Muscle of leg (tissue), 11 donors: ENCODE measurements around the gene TIGD6. TPM values are rescaled to one million over a fixed set of nuclear protein-coding genes. Genes with fewer than 3 reads are reported as not detected.

Experiments
- DNase-seq: peaks from one replicate; pipeline ENCODE4 v3.0.0; 2013
- H3K27ac ChIP-seq: one replicate; pipeline ENCODE4 v1.5.1; 2013; ENCODE audit warnings: mild to moderate bottlenecking, low read length, control low read depth
- H3K27me3 ChIP-seq: one replicate; pipeline ENCODE4 v1.6.1; 2013; ENCODE audit warnings: low read length; ENCODE audit not compliant: control insufficient read depth, insufficient read depth
- H3K36me3 ChIP-seq: one replicate; pipeline ENCODE4 v1.6.1; 2013; ENCODE audit warnings: low read length; ENCODE audit not compliant: control insufficient read depth, insufficient read depth
- H3K4me1 ChIP-seq: one replicate; pipeline ENCODE4 v1.6.1; 2013; ENCODE audit warnings: low read length; ENCODE audit not compliant: control insufficient read depth, insufficient read depth
- H3K4me3 ChIP-seq: one replicate; pipeline ENCODE4 v1.5.1; 2013; ENCODE audit warnings: low read length, control low read depth
- H3K9me3 ChIP-seq: replicated peaks from 2 replicates; pipeline ENCODE4 v1.6.1; 2013; ENCODE audit warnings: low read depth, low read length; ENCODE audit not compliant: control insufficient read depth
- WGBS: methylation state at CpG from one replicate; pipeline ENCODE4 v1.1.5; 2013; ENCODE audit warnings: missing lambda C conversion rate; ENCODE audit not compliant: insufficient coverage; 5-methylcytosine and 5-hydroxymethylcytosine counted together
- polyA plus RNA-seq, 8 donors: library from polyadenylated mRNA; unstranded; fragments of 120-200 nt; gene quantifications; one replicate each; pipeline versions ENCODE4 v1.2.1 to v1.2.3, GENCODE V29; 2013; ENCODE audit warnings: inconsistent platforms in 1 of 8, low replicate concordance in 1 of 8; ENCODE audit not compliant: insufficient read length in 8 of 8, insufficient read depth in 1 of 8
- total RNA-seq: library from RNA; stranded (reverse); fragments of 120-200 nt; gene quantifications from one replicate; pipeline ENCODE4 v1.2.4, GENCODE V29; 2013

TIGD6 gene
- total and polyA plus RNA-seq, 9 donors = 1.7 to 3.5 (median 2.7) TPM

DNA sequence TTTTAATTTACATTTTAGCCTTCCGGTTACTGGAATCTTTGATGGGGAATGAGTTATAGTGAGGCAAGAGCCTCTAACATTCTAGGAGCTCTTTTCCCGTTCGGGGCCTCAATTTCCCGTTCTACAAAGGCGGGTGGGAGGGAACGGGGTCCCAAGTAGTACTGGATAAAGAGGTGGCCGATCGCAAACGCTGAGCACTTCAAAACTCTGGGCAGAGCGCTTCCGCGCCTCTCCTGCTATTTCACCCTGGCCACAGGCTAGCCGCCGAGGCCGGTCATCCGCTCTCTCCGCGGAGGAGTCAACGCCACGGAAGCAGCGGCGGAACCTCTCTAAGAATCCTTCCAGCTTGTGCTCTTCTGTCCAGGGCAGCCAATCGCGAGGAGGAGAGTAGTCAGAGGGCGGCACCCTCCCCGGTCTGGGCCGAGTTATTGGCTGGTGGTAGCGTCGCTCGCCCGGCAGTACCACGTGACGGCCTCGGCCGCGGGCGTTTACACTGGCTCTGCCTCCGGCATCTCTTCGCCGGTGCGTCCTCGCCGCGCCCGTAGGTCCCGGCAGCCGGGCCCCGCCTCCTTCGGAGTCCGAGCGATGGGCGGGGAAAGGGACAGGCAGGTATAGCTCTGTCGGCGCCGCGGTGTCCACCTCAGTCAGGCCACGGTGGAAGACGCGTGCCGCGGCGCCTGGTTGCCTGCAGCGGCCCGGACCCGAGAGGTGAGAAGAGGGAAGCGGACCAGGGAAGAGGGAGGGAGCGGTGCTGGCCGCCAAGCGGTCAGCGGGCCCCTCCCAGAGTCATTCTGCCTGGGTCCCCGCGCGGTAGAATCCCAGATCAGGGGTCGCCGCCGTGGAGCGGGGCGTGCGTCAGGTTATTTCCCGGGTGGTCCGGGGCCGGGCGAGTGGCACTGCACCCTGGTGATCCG is 39.9 kb downstream of the TIGD6 start, which contains the start of gene SLC26A2:
SLC26A2 (plus strand) TSS at position 487 of the 914 bp plus-strand sequence. CDS start 16,895 bp downstream, outside the sequence.
- H3K4me1 ChIP-seq = peaks cover 9% of the 10 kb centered on the region
- H3K27ac ChIP-seq = peak within 1 kb of the TSS; percentile 96
- H3K27me3 ChIP-seq = no peaks in the 10 kb centered on the region
- DNase-seq = peak; percentile 99
- H3K36me3 ChIP-seq = no peaks in the 10 kb centered on the region
- peak within 1 kb of the TSS; percentile 93 for H3K4me3 ChIP-seq
- under 1% methylated on average over 81 of the region's 84 CpGs for WGBS
- H3K9me3 ChIP-seq = no peaks in the 10 kb centered on the region

DNA sequence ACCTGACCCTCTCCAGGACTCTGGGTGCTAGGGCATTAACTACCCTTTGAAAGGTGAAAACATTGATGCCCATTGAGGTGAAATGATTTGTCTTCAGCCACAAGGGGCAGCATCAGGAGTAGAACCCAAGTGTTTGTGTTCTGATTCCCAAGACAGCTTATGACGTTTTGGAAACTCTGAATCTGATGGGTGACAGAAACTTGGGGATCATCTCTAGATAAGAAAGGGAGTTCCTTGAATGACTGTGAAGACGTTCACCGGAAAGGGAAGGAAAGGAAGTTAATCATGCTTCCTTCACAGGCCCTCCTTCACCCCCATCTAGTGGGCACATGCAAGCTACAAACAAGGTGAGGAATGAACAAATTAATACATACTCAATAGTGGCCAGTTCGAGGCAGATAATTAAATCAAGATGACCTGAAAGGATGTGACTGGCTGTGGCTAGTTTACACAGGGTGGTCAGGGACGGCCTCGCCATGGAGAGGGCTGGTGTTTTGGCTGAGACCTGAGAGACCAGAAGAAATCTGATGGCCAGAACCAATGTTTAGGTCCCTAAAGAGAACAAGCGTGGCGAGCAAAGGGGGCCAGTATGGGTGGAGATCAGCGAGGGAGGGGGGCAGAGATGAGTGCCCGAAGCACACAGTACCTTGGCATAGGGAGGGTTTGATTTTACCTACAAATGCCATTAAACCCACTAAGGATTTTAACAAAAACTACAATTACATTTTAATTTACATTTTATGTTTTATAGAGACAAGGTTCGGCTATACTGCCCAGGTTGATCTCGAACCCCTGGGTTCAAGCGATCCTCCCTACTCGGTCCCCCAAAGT is 40.8 kb downstream of the TIGD6 start:
- WGBS = 42% methylated on average over 3 of the region's 14 CpGs

DNA sequence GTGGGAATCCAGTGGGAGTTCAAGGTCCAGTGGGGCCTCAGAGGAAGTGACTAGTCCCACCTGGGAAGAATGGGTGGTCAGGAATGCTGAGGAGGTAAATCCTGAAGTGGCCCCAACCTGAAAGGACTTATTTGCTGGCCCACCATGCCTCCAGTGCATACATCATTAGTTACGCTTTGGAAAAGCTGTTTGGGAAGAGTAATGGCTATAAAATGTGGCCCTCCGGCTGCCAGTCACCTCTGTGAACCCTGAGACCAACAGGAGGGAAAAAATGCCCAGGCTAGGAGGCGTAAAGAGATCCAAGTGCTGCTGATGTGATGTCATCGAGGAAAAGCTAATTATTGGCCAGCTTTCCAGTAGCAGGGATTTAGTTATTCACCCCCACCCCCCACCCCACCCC is 42.6 kb downstream of the TIGD6 start:
- H3K27me3 ChIP-seq = no peaks in the 10 kb centered on the region
- H3K4me1 ChIP-seq = peaks cover 9% of the 10 kb centered on the region
- no peak for DNase-seq
- H3K4me3 ChIP-seq = no peak overlapping the region
- 40% methylated on average over 1 of the region's 4 CpGs for WGBS
- no peaks in the 10 kb centered on the region for H3K9me3 ChIP-seq
- no peaks in the 10 kb centered on the region for H3K36me3 ChIP-seq
- no peak overlapping the region for H3K27ac ChIP-seq

More for the DNA sequence above, 40.8 kb downstream of the TIGD6 start:
- Histone ChIP-seq H3K27ac (peak overlapping the region; percentile 96), H3K4me3 (peak overlapping the region; percentile 93), H3K9me3 (no peaks in the 10 kb centered on the region), H3K4me1 (peaks cover 9% of the 10 kb centered on the region), H3K36me3 (no peaks in the 10 kb centered on the region), H3K27me3 (no peaks in the 10 kb centered on the region)
- peak; percentile 52 for DNase-seq

DNA sequence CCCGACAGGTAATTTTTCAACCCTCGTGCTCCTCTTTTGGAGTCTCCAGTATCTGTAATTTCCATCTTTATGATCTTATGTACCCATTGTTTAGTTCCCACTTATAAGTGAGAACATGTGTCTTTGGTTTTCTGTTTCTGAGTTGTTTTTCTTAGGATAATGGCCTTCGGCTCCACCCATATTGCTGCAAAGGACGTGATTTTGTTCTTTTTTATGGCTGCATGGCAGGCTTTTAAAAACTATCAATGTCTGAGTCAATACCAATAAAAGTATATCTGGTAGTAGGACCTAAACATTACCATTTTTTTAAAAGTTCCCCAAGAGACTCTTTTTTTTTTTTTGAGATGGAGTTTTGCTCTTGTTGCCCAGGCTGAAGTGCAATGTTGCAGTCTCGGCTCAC is 43.8 kb downstream of the TIGD6 start:
- WGBS = no CpG with 5 or more reads among the region's 5 CpGs
- Histone ChIP-seq H3K9me3 (no peaks in the 10 kb centered on the region), H3K4me1 (peaks cover 9% of the 10 kb centered on the region), H3K27me3 (no peaks in the 10 kb centered on the region), H3K27ac (no peak overlapping the region), H3K36me3 (no peaks in the 10 kb centered on the region), H3K4me3 (no peak overlapping the region)
- DNase-seq = no peak

DNA sequence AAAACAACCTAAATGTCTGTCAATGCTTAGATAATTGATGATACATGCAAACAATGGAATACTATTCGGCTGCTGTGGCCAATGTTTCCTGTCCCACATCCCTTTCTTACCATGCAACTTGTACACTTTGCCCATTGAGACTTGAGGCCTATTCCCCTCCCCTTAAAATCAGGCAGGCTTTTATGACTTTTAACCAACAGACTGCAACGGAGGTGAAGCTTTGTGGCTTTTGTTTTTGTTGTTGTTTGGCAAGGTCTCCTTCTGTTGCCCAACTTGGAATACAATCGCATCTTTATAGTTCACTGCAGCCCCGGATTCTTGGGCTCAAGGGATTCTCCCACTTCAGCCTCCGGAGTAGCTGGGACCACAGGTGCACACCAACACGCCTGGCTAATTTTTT is 45.7 kb downstream of the TIGD6 start:
- Histone ChIP-seq H3K9me3 (no peaks in the 10 kb centered on the region), H3K4me3 (no peak overlapping the region), H3K27me3 (peaks cover 3% of the 10 kb centered on the region), H3K27ac (no peak overlapping the region), H3K36me3 (no peaks in the 10 kb centered on the region), H3K4me1 (peaks cover 4% of the 10 kb centered on the region)
- WGBS = 100% methylated on average over 1 of the region's 6 CpGs
- no peak for DNase-seq

DNA sequence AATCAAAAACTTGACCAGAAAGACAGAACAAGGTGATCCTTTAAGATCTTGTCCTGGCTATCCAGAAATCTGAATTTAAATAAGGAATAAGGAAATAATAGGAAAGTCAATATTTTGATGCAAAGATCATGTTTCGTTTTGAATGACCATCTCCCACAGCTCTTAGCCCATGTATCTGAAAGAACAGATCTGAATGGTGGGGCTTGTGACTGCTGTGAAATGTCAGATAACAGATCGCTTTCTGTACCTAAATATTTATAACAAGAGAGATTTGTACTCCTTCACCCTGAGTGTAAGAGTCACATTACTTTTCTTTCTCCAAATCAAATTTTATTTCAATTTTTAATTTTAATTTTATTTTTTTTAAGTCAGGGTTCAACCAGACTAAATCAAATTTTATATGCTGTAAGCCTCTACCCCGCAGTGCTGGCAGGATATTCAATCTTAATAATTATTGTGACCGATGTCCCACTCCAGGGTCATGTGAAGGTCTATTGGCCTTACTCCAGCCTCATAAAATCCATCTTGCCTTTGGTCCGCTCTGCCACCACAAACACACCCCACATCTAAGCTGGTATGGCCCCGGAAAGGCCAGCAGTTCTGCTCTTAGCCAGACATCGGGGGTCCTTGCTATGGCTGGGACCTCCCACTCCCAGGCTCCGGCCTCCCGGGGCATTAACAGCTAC is 46.9 kb downstream of the TIGD6 start:
- H3K36me3 ChIP-seq = no peaks in the 10 kb centered on the region
- no peaks in the 10 kb centered on the region for H3K4me1 ChIP-seq
- no peaks in the 10 kb centered on the region for H3K9me3 ChIP-seq
- 77% methylated on average over 6 of the region's 9 CpGs for WGBS
- no peak for DNase-seq
- H3K27ac ChIP-seq = no peak overlapping the region
- no peak overlapping the region for H3K4me3 ChIP-seq
- peaks cover 3% of the 10 kb centered on the region for H3K27me3 ChIP-seq

DNA sequence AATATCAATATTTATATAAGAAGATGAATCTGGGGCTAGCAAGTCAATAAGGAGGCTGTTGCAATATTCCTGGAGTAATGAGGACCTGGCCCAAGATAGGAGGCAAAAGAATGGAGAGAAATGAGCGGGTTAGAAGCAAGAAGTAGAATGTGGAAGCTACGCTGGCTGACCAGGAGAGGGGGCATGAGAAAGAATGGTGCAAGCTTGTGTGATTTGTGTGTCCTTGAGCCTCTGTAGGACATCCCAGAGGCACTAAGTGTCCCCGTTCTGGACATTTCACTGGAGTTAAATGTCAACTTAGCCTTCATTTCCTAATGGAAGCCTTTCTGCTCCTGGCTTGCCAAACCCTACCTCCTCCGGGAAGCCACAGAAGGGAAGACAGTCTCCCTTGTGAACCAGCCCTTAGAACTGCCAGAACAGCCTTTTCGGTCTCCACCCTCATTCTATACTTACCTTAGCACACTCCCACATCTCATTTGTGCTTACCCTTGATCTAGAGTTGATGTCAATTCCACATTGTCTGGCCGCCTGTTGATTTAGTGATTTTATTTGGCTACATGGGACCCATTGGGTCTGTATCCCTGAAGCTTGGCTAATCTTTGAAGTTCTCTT is 49.2 kb downstream of the TIGD6 start:
- no peaks in the 10 kb centered on the region for H3K9me3 ChIP-seq
- H3K4me1 ChIP-seq = no peaks in the 10 kb centered on the region
- peaks cover 3% of the 10 kb centered on the region for H3K27me3 ChIP-seq
- H3K27ac ChIP-seq = no peak overlapping the region
- DNase-seq = no peak
- no peaks in the 10 kb centered on the region for H3K36me3 ChIP-seq
- H3K4me3 ChIP-seq = no peak overlapping the region
- WGBS = 71% methylated on average over 5 of the region's 6 CpGs

DNA sequence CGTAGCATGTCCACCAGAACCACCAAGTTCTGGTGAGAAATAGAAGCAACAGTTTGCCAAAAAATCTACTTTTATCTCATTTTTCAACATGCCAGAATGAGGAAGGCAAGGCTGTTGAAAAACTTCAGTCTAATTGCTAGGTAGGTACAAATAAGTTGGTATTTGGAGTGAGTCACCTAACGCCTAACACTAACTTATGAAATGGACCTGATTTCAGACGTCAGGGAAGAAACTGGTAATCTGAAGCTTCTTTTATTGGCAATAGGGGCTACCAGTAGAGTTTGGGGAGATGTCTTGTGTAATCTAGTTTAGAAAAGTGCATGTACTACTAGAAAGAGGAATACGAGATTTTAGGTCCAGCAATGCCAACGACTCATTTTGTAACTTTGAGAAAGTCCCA is 51.5 kb downstream of the TIGD6 start:
- no peak for DNase-seq
- Histone ChIP-seq H3K27me3 (peaks cover 4% of the 10 kb centered on the region), H3K4me3 (no peak overlapping the region), H3K36me3 (no peaks in the 10 kb centered on the region), H3K9me3 (no peaks in the 10 kb centered on the region), H3K27ac (no peak overlapping the region), H3K4me1 (no peaks in the 10 kb centered on the region)
- 25% methylated on average over 1 of the region's 5 CpGs for WGBS

DNA sequence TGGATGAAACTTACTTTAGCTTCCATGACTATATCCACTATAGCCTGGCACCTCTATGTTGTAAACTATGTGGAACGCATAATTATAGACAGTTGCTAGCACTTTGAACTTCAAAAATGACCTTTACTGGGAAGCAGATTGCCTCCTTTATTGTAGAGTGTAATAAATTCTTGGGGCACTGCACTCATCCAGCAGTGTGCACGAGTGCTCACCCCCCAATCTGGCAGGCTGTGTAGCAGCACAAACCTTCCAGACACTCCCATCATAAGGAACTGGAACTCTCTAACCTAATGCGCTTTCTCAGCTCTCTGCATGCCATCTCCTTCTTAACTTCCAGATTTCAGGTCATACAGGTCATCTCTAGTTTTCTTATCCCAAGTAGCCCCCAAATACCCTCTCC is 54.3 kb downstream of the TIGD6 start:
- whole genome bisulfite sequencing = 51% methylated on average over 2 of the region's 3 CpGs

More for the DNA sequence above, 54.3 kb downstream of the TIGD6 start:
- H3K27ac ChIP-seq = no peak overlapping the region
- H3K9me3 ChIP-seq = no peaks in the 10 kb centered on the region
- DNase-seq = no peak
- no peaks in the 10 kb centered on the region for H3K4me1 ChIP-seq
- peaks cover 4% of the 10 kb centered on the region for H3K27me3 ChIP-seq
- H3K36me3 ChIP-seq = no peaks in the 10 kb centered on the region
- H3K4me3 ChIP-seq = no peak overlapping the region
